HG02973 (cell line): ENCODE measurements around the gene BCAP31.
"Not testable (repeated sequence)": the region's sequence is repeated elsewhere in the genome, so short reads cannot be mapped to it uniquely, and the experiment has no call there.

Experiments used
- ATAC-seq: cut with Tn5 transposase; IDR thresholded peaks from one replicate; pipeline ENCODE4 v1.9.1; 2021; ENCODE audit warnings: moderate library complexity; ENCODE audit not compliant: unreplicated experiment

The BCAP31 gene

GRCh38 chrX:153696986-153697722 is 27.0 kb downstream of the BCAP31 start:
- not testable (repeated sequence) for ATAC-seq

- ATAC-seq, result not testable (repeated sequence)
These were observed 27.6 kb downstream of the BCAP31 start for GRCh38 chrX:153696538-153696937.

GRCh38 chrX:153696100-153696499 is 28.1 kb downstream of the BCAP31 start:
- ATAC-seq, result no peak

- ATAC-seq, result no peak
These were observed 29.4 kb downstream of the BCAP31 start for GRCh38 chrX:153694687-153695270.

GRCh38 chrX:153694256-153694655 is 29.9 kb downstream of the BCAP31 start:
- not testable (repeated sequence) for ATAC-seq

- no peak for ATAC-seq
These were observed 30.7 kb downstream of the BCAP31 start for GRCh38 chrX:153693216-153694086.

- ATAC-seq, result no peak
These were observed 31.5 kb downstream of the BCAP31 start for GRCh38 chrX:153692611-153693156.

- ATAC-seq, result no peak
These were observed 32.2 kb downstream of the BCAP31 start for GRCh38 chrX:153692003-153692402.

- ATAC-seq, result not testable (repeated sequence)
These were observed 33.0 kb downstream of the BCAP31 start for GRCh38 chrX:153691032-153691827.

- ATAC-seq, result no peak
These were observed 33.7 kb downstream of the BCAP31 start for GRCh38 chrX:153690466-153690865.

- ATAC-seq, result no peak
These were observed 34.3 kb downstream of the BCAP31 start for GRCh38 chrX:153689654-153690465.

- ATAC-seq, result no peak
These were observed 35.1 kb downstream of the BCAP31 start for GRCh38 chrX:153688911-153689590.

GRCh38 chrX:153688506-153688905 is 35.7 kb downstream of the BCAP31 start:
- ATAC-seq, result no peak

- no peak for ATAC-seq
These were observed 36.1 kb downstream of the BCAP31 start for GRCh38 chrX:153688071-153688470.

- ATAC-seq, result no peak
These were observed 36.8 kb downstream of the BCAP31 start, which contains the start of gene SLC6A8 for GRCh38 chrX:153687121-153688039. Gene SLC6A8, plus strand, starts transcription at chrX:153687926. Its CDS starts 649 bp downstream, at chrX:153688575.

GRCh38 chrX:153686711-153687110 is 37.5 kb downstream of the BCAP31 start:
- ATAC-seq, result no peak

GRCh38 chrX:153685751-153686696 is 38.2 kb downstream of the BCAP31 start:
- no peak for ATAC-seq
